OCI-LY1 (cell line): ENCODE data around the gene UCKL1.
A peak's percentile ranks its signal among the peaks of the same experiment; 100 is the strongest.

Experiments
- H2AFZ ChIP-seq: fragments of 200-600 bp; sonication (generic), shearing (Covaris generic); 2 replicates; pipeline ENCODE4 v1.6.0; 2014; ENCODE audit warnings: antibody characterized with exemption, mild to moderate bottlenecking, low read length
- H3F3A ChIP-seq: fragments of 200-600 bp; sonication (generic), shearing (Covaris generic); 2 replicates; pipeline ENCODE4 v1.6.0; 2014; ENCODE audit warnings: mild to moderate bottlenecking, antibody characterized with exemption, low read length, moderate library complexity; ENCODE audit not compliant: insufficient read depth
- H3K27ac ChIP-seq: fragments of 200-600 bp; sonication (generic); 2 replicates; pipeline ENCODE4 v1.5.1; 2014; ENCODE audit warnings: low read length, mixed run types, mild to moderate bottlenecking, low read depth; ENCODE audit not compliant: poor library complexity, severe bottlenecking
- H3K27me3 ChIP-seq: fragments of 200-600 bp; sonication (generic); 2 replicates; pipeline ENCODE4 v1.6.0; 2014; ENCODE audit warnings: antibody characterized with exemption, mild to moderate bottlenecking, low read length, moderate library complexity; ENCODE audit not compliant: insufficient read depth
- H3K36me3 ChIP-seq: fragments of 200-600 bp; sonication (generic); 2 replicates; pipeline ENCODE4 v1.6.1; 2014; ENCODE audit warnings: mild to moderate bottlenecking, antibody characterized with exemption, low read length, moderate library complexity, mixed read lengths; ENCODE audit not compliant: insufficient read depth
- H3K4me1 ChIP-seq: fragments of 200-600 bp; sonication (generic); 2 replicates; pipeline ENCODE4 v1.5.1; 2014; ENCODE audit warnings: mild to moderate bottlenecking, low read length, moderate library complexity; ENCODE audit not compliant: insufficient read depth, severe bottlenecking
- H3K4me2 ChIP-seq: fragments of 200-600 bp; sonication (generic), shearing (Covaris generic); 2 replicates; pipeline ENCODE4 v1.6.1; 2014; ENCODE audit warnings: low read length
- H3K4me3 ChIP-seq: fragments of 200-600 bp; sonication (generic); 2 replicates; pipeline ENCODE4 v1.5.1; 2014; ENCODE audit warnings: low read length, low read depth, mild to moderate bottlenecking, mixed read lengths; ENCODE audit not compliant: poor library complexity, severe bottlenecking
- H3K79me2 ChIP-seq: fragments of 200-600 bp; shearing (Covaris generic); 2 replicates; pipeline ENCODE4 v1.6.1; 2016; ENCODE audit warnings: mixed run types, low read length, mixed read lengths; ENCODE audit not compliant: insufficient read depth
- H3K9ac ChIP-seq: fragments of 200-600 bp; sonication (generic), shearing (Covaris generic); 2 replicates; pipeline ENCODE4 v1.6.1; 2014; ENCODE audit warnings: mild to moderate bottlenecking, low read length, mixed read lengths
- H3K9me2 ChIP-seq: fragments of 200-600 bp; sonication (generic), shearing (Covaris generic); 2 replicates; pipeline ENCODE4 v1.6.1; 2014; ENCODE audit warnings: low read depth, mild to moderate bottlenecking, low read length, mixed read lengths
- H3K9me3 ChIP-seq: fragments of 200-600 bp; shearing (Covaris generic); 2 replicates; pipeline ENCODE4 v1.6.1; 2014; ENCODE audit warnings: low read length, mixed read lengths
- H4K20me1 ChIP-seq: fragments of 200-600 bp; sonication (generic), shearing (Covaris generic); 2 replicates; pipeline ENCODE4 v1.6.0; 2016; ENCODE audit warnings: mild to moderate bottlenecking, low read length; ENCODE audit not compliant: insufficient read depth
- EZH2 ChIP-seq: fragments of 200-600 bp; sonication (generic), shearing (Covaris generic); IDR thresholded peaks from 2 replicates; pipeline ENCODE4 v1.8.0; 2017; ENCODE audit warnings: borderline replicate concordance, mixed run types, mild to moderate bottlenecking, antibody characterized with exemption, low read length, moderate library complexity, mixed read lengths
- TF ChIP-seq, protein P1 (sequence below): fragments of 200-600 bp; sonication (generic), shearing (Covaris generic); IDR thresholded peaks from 2 replicates; pipeline ENCODE4 v1.5.1; 2017; ENCODE audit warnings: mild to moderate bottlenecking, antibody characterized with exemption, low read length, moderate library complexity, mixed read lengths

The UCKL1 gene

DNA sequence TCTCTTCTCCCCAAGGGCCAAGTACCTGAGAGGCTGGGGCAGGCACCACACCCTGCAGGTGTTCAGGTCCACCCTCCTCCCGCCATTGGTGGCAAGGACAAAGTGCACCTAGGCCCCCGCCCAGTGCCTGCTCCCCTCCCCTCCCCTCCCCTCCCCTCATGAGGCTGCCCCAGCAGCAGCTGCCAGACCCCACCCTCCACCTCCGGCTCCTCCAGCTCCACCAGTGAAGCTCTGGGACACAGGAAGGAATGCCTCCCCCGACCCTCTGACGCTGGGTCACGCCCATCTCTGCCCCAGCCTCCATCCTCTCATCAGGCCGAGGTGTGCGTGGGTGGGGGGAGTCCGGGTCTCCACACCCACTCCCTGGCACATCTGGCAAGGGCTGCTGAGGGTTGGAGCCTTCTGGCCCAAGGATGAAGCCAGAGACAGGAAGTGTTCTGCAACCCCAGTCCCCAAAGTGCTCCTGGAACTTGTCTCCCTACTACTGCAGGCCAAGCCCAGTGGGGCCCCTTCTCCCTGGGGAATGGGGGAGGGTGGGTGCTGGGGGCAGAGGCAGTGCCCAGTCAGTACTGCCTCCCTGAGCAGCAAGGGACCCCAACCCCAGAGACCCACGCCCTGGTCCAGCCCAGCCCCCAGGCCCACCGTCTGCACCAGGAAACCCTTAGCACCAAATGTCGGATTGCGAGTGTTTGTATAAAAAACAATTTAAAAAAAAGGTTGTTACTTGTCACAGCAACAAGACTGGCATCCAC, 1.6 kb upstream of the UCKL1 start:
- H3K4me3 ChIP-seq = peak overlapping the region; percentile 61
- H3K9me3 ChIP-seq = no peaks in the 10 kb centered on the region
- no peak overlapping the region for H2AFZ ChIP-seq
- H3K9ac ChIP-seq = peak overlapping the region; percentile 66; the same call in 1 of the 2 replicates
- no peaks in the 10 kb centered on the region for H4K20me1 ChIP-seq
- peaks cover 34% of the 10 kb centered on the region for H3K36me3 ChIP-seq
- H3K27me3 ChIP-seq = no peaks in the 10 kb centered on the region
- no peaks in the 10 kb centered on the region for H3F3A ChIP-seq
- peaks cover 41% of the 10 kb centered on the region for H3K4me1 ChIP-seq
- TF ChIP-seq, protein P1, sequence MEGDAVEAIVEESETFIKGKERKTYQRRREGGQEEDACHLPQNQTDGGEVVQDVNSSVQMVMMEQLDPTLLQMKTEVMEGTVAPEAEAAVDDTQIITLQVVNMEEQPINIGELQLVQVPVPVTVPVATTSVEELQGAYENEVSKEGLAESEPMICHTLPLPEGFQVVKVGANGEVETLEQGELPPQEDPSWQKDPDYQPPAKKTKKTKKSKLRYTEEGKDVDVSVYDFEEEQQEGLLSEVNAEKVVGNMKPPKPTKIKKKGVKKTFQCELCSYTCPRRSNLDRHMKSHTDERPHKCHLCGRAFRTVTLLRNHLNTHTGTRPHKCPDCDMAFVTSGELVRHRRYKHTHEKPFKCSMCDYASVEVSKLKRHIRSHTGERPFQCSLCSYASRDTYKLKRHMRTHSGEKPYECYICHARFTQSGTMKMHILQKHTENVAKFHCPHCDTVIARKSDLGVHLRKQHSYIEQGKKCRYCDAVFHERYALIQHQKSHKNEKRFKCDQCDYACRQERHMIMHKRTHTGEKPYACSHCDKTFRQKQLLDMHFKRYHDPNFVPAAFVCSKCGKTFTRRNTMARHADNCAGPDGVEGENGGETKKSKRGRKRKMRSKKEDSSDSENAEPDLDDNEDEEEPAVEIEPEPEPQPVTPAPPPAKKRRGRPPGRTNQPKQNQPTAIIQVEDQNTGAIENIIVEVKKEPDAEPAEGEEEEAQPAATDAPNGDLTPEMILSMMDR = no peak
- TF ChIP-seq EZH2 = no peak
- H3K79me2 ChIP-seq = no peaks in the 10 kb centered on the region
- H3K4me2 ChIP-seq = peak overlapping the region; percentile 73
- H3K9me2 ChIP-seq = no peaks in the 10 kb centered on the region
- peak overlapping the region; percentile 74 for H3K27ac ChIP-seq

DNA sequence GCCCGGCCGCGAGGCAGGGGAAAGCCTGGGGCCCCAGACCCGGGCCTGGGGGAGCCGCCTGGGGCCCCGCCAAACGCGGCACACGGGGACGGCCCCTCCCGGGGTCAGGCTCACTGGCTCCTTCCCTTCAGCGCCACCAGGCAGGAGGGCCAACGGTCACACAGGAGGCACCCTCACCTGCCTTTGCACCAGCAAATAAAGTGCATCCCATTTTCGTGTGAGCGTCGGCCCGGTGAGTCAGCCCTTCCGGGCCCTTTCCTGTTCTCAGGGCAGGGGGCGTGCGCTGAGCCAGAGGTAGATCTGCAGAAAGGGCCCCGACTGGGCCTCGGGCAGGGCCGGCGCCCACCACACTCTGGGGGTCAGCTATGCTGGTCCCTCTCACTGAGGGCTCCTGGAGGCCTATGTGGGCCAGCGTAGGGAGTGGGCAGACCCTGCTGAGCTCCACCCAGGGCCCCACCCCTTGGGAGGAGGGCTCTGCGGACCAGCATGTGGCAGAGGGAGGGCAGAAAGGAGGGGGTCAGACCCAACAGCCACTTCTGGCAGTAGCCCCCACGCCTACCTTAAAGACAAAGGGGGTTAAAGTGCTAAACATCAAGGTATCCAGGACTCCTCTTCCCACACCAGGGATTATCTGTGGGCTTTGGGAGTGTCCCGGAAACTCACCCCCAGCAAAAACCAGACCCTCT, 931 bp upstream of the UCKL1 start:
- Histone ChIP-seq H3K9me2 (no peaks in the 10 kb centered on the region), H3K9me3 (no peaks in the 10 kb centered on the region), H3K4me2 (peak overlapping the region; percentile 73), H3K36me3 (peaks cover 29% of the 10 kb centered on the region), H2AFZ (no peak overlapping the region), H3K27ac (peak overlapping the region; percentile 74), H3K27me3 (no peaks in the 10 kb centered on the region), H3K79me2 (no peaks in the 10 kb centered on the region), H4K20me1 (no peaks in the 10 kb centered on the region), H3K4me3 (peak overlapping the region; percentile 61), H3F3A (no peaks in the 10 kb centered on the region), H3K4me1 (peaks cover 41% of the 10 kb centered on the region), H3K9ac (peak overlapping the region; percentile 66)
- TF ChIP-seq EZH2 = no peak
- TF ChIP-seq, protein P1 = no peak

DNA sequence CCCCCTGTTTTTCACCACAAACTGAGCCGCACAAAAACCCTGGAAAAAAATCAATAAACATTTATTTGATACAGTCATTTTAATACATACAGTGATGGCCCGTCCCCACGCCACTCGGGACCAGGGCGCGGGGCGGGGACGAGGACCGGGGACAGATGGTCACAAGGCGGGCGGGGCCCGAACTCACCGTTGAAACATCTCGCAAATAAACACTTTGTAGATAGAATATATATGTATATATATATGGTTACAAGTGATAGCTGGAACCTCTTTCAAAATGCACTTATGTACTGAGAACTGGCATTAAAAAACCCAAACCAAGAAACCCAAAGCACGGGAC, 418 bp upstream of the UCKL1 start:
- no peak overlapping the region for H2AFZ ChIP-seq

More for the DNA sequence above, 418 bp upstream of the UCKL1 start:
- Histone ChIP-seq H4K20me1 (no peaks in the 10 kb centered on the region), H3K27ac (peak overlapping the region; percentile 74), H3K4me2 (peak overlapping the region; percentile 73), H3F3A (no peaks in the 10 kb centered on the region), H3K4me1 (peaks cover 46% of the 10 kb centered on the region), H3K9ac (peak overlapping the region; percentile 66), H3K9me3 (no peaks in the 10 kb centered on the region), H3K36me3 (peaks cover 23% of the 10 kb centered on the region; the same call in 1 of the 2 replicates), H3K9me2 (no peaks in the 10 kb centered on the region), H3K4me3 (peak overlapping the region; percentile 61), H3K79me2 (no peaks in the 10 kb centered on the region), H3K27me3 (no peaks in the 10 kb centered on the region)
- TF ChIP-seq EZH2 = no peak
